ENCODE measurements around the gene ARHGEF17. TPM values are rescaled to one million over a fixed set of nuclear protein-coding genes. Genes with fewer than 3 reads are reported as not detected.

Gene ARHGEF17
- total and polyA plus RNA-seq, 2 of the 13 experiments (the other 11 are each of a cell fraction or from before 2014, with no cell fraction given) = 10.7 to 28.8 TPM

DNA sequence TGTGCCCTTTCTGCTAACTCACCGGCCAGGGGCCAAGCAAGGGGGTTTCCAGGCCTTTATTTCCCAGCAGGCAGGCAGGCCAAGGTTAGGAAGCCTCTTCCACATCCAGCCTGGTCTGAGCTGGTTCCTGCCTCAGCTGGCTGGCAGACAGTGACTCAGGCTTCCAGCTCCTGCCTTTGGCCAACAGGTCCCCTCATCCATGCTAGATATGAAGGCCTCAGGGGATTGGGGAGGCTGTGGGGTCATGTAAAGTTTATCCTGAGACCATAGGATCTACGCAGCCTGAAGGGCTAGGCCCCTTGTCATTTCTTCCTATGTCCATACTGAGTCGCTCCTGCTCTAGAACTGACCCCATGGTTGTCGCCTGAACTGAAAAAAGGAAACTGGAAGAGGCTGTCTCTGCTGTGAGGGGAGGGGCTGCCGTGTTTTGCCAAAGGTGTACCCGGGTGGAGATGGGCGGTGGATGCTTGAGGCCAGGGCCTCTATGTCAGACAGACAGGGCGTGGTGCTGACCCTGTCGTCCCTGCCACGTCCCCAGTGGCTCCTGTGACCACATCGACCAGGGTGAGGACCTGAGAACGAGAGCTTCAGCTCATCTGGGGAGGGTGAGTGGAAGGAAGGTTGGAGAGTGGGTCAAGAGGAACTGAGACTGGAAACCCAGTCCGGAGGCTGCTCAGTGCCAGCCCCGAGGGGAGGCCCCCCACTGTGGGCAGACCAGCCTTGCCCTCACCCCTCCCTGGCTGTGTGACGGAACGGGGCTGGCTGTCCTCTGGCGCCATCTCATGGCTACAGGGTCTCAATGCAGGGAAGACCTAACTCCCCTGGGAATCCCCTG is 19.0 kb upstream of the ARHGEF17 start (continued):
- TF ChIP-seq ZNF382 (CRISPR knock-in tag; IDR thresholded peaks at IDR 0.05; ENCODE audit: borderline replicate concordance) (no peak), PCBP1 (IDR thresholded peaks at IDR 0.05; ENCODE audit: borderline replicate concordance, low read depth, low read length) (no peak), POGZ (CRISPR knock-in tag; IDR thresholded peaks at IDR 0.05) (no peak), MIER3 (CRISPR knock-in tag; IDR thresholded peaks at IDR 0.05; ENCODE audit: borderline replicate concordance) (0 out of 2 replicates have a peak, but pooled peaks have one; percentile 24), NFAT5 (CRISPR knock-in tag; IDR thresholded peaks at IDR 0.05) (no peak), HNRNPH1 (optimal IDR thresholded peaks at IDR 0.05; ENCODE audit: low read depth, low read length) (no peak), MXD4 (CRISPR knock-in tag; IDR thresholded peaks at IDR 0.05) (peak; percentile 67; the same call in 1 of the 2 replicates), RAD21 (CRISPR knock-in tag; IDR thresholded peaks at IDR 0.05) (peak; percentile 96), NR3C1 (CRISPR knock-in tag; IDR thresholded peaks at IDR 0.05) (no peak), ZNF574 (CRISPR knock-in tag; IDR thresholded peaks at IDR 0.05) (peak; percentile 80)

All from HepG2 (cell line).